NOMO-1 (cell line): ENCODE measurements around the gene RFPL3.
"Not testable (repeated sequence)": the region's sequence is repeated elsewhere in the genome, so short reads cannot be mapped to it uniquely, and the experiment has no call there.

Experiments
- DNase-seq, 2 experiments: peaks; one replicate each; lab custom pipeline; 2025; ENCODE audit not compliant: unreplicated experiment in 2 of 2; lab: John Stamatoyannopoulos, UW

Gene RFPL3

GRCh38 chr22:32352681-32353080 lies 5.0 kb upstream of the RFPL3 start:
- no peak for DNase-seq

GRCh38 chr22:32353292-32353691 lies 4.4 kb upstream of the RFPL3 start:
- no peak for DNase-seq

GRCh38 chr22:32353840-32354239 lies 3.8 kb upstream of the RFPL3 start:
- DNase-seq: no peak

DNA sequence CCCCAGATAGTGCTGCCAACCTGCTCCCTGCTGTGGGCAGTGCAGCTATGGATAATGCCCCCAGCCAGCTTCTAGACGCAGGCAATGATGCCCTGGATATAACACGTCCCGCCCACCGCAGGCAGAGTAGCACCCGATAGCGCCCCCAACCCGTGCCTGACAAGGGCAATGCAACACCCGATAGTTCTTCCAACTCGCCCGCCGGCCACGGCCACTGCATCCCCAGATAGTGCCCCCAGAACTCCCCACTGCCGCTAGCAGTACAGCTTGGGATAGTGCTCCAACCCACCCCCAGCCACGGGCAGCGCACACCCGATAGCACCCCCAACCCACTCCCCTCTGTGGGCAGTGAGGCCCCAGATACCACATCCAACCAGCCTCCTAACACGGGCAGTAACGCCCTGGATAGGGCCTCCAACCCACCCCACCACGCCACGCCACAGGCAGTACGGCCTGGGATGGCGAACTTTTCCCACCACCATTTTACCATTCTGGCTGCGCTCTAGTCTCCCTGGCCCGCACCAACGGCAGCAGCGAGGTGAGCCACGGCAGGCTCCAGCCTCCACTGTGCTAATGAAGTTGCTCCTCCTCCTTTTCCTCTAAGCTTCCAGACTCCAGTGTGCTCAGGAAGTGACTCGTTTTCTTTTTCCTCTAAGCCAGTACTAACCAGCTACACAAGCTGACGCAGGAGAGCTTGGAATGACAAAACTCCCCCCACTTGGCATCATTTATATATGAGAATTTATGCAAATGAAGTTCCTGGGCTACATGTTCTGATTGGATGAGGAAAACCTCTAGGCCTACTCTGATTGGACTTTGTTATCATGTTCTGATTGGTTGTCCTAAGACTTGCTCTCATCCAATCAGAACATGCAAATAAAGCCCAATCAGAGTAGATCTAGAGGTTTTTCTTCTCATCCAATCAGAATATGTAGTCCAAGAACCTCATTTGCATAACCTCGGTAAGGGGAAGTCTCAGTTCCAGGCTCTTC lies 3.0 kb upstream of the RFPL3 start:
- no peak for DNase-seq

- DNase-seq: no peak
Observed at GRCh38 chr22:32355760-32356159, 1.9 kb upstream of the RFPL3 start.

DNA sequence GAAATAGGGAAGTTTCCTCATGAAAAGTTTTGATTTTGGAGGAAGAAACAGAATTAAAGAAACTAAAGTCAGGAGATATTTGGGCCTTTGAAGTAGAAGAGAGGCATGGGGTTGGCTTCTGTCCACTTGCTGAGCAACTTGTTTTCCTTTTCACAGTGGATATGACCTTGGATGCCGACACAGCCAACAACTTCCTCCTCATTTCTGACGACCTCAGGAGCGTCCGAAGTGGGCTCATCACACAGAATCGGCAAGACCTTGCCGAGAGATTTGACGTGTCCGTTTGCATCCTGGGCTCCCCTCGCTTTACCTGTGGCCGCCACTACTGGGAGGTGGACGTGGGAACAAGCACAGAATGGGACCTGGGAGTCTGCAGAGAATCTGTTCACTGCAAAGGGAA lies 2.4 kb downstream of the RFPL3 start:
- not testable (repeated sequence) for DNase-seq

DNA sequence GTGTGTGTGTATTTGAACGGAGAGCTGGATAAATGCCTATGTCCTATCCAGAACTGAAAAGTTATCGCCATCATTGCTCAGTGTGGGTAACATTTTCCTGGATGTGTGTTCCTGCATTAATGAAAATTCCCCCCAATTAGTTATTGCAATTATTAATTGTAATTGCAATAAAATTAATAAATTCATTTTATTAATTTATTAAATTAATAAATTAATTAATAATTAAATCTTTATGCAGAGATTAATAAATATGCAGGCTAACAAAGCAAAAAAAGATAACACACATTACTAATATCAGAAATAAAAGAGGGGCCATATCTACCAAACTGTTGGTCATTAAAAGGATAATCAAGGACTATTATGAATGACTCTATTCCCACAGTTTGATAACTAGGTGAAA lies 3.6 kb downstream of the RFPL3 start:
- DNase-seq: no peak

DNA sequence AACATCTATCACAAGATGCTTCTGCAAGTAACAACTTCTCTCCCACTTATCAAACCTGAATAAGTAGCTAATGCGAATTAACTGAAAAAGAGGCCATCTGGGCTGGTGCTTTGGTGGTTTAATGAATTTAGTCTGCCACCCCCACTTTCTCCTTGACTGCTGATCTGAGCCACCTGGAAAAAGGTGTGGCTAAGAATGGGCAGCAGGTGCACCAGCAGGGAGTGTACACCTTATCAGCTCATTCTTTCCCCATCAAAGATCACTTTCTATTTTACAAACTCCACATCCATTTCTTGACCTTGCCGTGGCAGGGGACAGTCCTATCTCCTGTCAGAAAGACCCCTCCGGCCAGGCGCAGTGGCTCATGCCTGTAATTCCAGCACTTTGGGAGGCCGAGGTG lies 6.5 kb downstream of the RFPL3 start:
- DNase-seq: no peak

DNA sequence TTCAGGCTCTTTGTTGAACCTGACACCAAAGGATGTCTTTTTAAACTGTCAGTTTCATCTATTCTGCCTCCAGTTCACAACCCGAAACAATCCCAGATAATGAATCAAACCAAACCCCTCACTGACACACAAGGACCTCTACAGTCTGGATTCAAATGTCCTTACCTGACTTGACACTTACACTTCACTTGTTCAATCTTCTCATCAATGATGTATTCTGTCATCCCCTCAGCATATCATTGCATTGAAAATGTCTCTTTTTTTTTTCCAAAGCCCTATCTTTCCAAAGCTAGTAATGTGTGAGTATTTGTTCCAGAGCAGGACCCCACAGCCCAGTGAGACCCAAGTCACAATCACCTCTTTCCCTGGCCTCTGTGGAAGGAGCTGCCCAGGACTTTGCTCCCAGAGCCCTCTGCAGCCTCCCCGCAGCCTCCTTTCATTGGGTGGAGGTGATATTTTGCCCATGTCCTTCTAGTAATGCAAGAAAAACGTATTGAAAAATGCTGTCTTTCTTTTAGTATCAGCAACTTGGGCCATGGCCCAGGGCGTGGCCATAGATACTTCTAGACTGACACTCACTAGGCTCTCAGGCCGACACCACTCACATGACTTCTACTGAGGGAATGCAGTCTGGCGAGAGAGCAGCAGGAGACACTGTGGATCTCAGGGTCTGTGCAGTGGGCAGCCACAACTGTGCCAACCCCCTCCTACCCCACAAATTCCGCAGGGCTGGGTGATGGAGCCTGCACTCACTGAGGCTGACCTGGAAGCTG lies 18.2 kb downstream of the RFPL3 start:
- no peak for DNase-seq

- no peak for DNase-seq
Observed at GRCh38 chr22:32376681-32377080, 19.0 kb downstream of the RFPL3 start.

GRCh38 chr22:32378707-32379272 lies 21.1 kb downstream of the RFPL3 start:
- DNase-seq: peak in 1 of 2 experiments; percentile 18

DNA sequence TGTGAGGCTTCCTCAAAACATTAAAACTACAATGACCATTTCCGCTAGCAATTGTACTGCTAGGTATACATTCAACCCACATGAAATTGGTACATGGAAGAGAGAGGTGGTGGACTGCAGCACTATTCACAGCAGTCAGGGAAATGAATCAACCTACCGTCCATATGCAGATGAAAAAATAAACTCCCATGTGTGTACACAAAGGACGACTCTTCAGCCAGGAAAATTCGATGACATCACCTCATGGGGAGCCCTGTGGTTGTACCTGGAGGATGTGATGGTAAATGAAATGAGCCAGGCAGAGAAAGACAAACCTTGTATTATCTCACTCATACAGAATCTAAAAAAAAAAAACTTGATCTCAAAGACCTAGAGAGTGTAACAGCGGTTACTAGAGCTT lies 23.3 kb downstream of the RFPL3 start:
- no peak for DNase-seq

DNA sequence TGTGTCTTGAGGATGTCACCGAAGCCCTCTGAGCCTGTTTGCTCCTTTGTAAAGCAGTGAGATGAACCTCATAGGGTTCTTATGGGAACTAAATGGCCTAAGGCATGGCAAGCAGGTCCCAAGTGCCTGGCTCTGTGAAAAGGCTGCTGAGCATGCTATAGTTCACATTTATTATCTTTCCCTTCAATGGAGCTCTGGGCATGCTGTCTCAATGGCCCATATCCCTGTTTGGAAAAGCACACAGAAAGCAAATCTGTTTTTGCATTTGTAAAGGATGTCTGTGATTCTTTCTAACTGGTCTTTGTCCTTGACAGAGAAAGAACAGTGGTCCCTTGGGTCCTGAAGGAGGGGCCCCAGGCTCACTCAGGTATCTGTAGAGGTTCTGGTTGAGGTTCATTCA lies 28.0 kb downstream of the RFPL3 start:
- DNase-seq: no peak

- DNase-seq: no peak
Observed at GRCh38 chr22:32389685-32390084, 32.0 kb downstream of the RFPL3 start.

DNA sequence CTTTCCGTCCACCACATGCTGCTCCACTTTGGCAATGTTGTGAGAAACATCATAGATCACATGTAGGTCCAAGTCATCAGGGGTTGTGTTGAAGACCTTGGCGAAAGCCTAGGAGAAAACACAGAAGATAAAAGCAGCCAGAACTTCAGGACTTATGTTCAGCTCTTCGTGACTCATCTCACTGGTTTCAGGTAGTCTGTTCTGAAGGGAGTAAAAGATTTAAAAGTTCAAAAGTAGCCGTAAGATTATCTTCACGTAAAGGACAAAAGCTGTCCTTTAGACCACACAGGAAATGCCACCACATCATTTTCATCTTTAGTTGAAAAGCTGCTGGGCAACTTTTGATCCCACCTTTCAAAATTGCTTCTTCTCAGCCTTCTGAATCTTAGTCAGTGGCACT lies 37.4 kb downstream of the RFPL3 start:
- DNase-seq: no peak

- no peak for DNase-seq
Observed at GRCh38 chr22:32396255-32396654, 38.6 kb downstream of the RFPL3 start.

DNA sequence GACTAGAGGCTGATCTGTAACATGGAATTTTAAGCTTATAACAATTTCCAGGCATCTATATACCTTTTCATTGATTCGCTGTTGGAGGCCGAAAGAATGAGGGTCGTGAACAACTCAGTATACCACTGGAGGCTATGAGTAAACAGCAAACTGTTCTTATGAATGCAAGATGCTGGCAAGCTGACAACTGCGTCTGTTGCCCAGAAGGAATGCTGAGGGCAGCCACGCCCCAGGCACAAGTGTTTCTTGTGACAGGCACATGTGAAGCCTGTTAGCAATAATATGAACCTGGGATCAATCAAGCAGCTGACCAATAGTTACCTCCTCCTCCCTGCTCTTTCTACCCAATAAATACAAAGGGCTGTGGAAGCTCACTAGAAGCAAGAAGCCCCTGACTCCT lies 39.1 kb downstream of the RFPL3 start:
- DNase-seq: no peak

- no peak for DNase-seq
Observed at GRCh38 chr22:32401486-32401885, 43.8 kb downstream of the RFPL3 start.

DNA sequence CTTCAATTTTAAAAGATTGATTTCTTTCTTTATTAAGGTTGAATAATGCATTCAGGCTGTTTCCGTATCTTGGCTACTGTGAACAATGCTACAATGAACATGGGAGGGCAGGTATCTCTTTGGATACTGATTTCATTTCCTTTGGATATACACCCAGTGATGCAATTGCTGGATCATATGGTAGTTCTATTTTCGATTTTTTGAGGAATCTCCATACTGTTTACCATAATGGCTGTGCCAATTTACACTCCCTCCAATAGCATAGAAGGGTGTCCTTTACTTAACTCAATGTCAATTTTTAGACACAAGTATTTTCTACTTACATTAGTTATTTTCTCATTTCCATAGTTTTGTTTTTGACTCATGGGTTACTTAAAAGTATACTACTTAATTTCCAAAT lies 46.4 kb downstream of the RFPL3 start:
- no peak for DNase-seq

DNA sequence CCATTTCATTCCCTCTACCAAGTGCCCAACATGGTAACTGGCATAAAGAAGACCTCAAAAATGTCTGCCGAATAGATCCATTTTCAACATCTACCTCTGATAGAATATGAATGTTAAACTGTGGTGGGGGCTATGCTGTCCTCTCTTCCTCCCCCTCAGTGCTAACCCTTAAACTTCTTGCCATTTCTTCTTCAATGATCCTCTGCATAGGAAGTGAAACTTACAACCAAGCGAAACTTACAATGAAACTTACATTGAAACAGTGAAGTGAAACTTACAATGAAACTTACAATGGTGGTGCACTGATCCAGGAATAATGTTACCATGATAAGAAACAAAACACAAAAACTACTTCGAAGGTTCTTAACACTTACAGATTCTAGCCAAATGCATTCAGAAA lies 49.6 kb downstream of the RFPL3 start:
- peak; percentile 53 to 78 for DNase-seq

GRCh38 chr22:32407936-32408335 lies 50.3 kb downstream of the RFPL3 start:
- no peak for DNase-seq
